SHP77 (cell line): ENCODE data around the gene PCDH10.
A peak's percentile ranks its signal among the peaks of the same experiment; 100 is the strongest.

Experiments used
- DNase-seq, 2 experiments: peaks; one replicate each; lab custom pipeline; 2025; lab: John Stamatoyannopoulos, UW

The PCDH10 gene

GRCh38 chr4:133149932-133150471 lies 908 bp downstream of the PCDH10 start:
- no peak for DNase-seq

DNA sequence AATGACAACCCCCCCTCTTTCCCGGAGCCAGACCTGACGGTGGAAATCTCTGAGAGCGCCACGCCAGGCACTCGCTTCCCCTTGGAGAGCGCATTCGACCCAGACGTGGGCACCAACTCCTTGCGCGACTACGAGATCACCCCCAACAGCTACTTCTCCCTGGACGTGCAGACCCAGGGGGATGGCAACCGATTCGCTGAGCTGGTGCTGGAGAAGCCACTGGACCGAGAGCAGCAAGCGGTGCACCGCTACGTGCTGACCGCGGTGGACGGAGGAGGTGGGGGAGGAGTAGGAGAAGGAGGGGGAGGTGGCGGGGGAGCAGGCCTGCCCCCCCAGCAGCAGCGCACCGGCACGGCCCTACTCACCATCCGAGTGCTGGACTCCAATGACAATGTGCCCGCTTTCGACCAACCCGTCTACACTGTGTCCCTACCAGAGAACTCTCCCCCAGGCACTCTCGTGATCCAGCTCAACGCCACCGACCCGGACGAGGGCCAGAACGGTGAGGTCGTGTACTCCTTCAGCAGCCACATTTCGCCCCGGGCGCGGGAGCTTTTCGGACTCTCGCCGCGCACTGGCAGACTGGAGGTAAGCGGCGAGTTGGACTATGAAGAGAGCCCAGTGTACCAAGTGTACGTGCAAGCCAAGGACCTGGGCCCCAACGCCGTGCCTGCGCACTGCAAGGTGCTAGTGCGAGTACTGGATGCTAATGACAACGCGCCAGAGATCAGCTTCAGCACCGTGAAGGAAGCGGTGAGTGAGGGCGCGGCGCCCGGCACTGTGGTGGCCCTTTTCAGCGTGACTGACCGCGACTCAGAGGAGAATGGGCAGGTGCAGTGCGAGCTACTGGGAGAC lies 1.6 kb downstream of the PCDH10 start:
- no peak for DNase-seq

- peak; percentile 39 to 45 for DNase-seq
Observed at GRCh38 chr4:133151341-133151690, 2.2 kb downstream of the PCDH10 start.

DNA sequence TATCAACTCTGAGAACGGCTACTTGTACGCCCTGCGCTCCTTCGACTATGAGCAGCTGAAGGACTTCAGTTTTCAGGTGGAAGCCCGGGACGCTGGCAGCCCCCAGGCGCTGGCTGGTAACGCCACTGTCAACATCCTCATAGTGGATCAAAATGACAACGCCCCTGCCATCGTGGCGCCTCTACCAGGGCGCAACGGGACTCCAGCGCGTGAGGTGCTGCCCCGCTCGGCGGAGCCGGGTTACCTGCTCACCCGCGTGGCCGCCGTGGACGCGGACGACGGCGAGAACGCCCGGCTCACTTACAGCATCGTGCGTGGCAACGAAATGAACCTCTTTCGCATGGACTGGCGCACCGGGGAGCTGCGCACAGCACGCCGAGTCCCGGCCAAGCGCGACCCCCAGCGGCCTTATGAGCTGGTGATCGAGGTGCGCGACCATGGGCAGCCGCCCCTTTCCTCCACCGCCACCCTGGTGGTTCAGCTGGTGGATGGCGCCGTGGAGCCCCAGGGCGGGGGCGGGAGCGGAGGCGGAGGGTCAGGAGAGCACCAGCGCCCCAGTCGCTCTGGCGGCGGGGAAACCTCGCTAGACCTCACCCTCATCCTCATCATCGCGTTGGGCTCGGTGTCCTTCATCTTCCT lies 2.7 kb downstream of the PCDH10 start:
- DNase-seq, result peak in 1 of 2 experiments; percentile 64

- no peak for DNase-seq
Observed at GRCh38 chr4:133152330-133152821, 3.3 kb downstream of the PCDH10 start.

GRCh38 chr4:133152831-133153481 lies 3.9 kb downstream of the PCDH10 start:
- no peak for DNase-seq

- no peak for DNase-seq
Observed at GRCh38 chr4:133154725-133155124, 5.6 kb downstream of the PCDH10 start.

DNA sequence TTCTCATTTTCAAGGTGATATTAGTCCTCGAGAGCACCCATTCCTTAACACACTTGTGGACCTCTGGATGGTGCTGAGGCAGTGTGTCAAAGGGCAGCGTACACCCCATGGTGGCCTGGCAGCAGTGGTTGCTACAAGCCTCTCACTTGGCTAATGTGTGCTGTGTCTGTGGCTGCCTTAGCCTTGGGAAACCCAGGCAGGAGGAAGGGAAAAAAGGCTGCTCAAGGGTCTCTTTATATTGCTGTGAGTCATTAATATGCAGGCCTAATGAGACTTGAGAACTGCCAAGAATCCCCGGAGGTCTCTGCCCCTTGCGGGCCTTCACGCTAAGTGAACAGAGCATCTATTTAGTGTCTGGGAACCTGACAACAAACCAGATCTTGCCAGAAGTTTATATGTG lies 7.0 kb downstream of the PCDH10 start:
- no peak for DNase-seq

DNA sequence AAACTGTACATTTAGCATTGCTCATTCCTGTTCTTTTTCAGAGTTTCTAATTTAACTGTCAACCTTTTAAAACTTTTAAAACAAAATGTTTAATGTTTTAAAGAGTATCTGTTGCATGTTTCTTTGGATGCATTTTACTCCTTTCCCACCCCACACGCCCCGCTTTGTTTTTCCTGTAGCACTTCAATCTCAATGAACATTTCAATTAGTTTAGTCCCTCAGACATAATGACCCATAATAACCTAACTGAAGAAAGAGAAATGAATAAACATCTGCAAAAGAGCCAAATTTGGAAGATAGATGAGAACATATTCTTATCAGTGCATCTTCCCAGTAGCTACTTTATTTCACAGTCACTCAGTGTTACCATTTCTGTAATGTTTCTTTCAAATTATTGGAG lies 7.5 kb downstream of the PCDH10 start:
- DNase-seq, result no peak

- DNase-seq, result peak; percentile 49 to 59
Observed at GRCh38 chr4:133157460-133158160, 8.5 kb downstream of the PCDH10 start.

DNA sequence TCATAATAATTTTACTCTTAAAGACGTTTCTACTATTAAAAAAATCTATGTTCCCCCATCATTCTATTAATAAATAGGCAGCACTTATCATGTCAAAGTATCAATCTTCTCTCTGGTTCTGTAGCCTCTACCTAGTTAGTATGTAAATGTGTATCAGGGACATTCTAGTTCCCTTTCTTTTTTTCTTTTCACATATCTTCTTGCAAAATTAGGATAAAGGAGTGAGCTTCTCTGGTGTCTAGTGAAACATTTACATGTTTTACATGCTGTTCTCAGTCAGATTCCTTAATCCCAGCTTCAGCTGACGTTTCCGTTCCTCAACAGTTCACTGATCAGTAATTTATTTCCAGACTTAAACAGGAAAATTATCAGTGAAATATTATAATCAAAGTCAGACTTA lies 11.8 kb downstream of the PCDH10 start:
- no peak for DNase-seq

- no peak for DNase-seq
Observed at GRCh38 chr4:133161570-133162295, 12.6 kb downstream of the PCDH10 start.

DNA sequence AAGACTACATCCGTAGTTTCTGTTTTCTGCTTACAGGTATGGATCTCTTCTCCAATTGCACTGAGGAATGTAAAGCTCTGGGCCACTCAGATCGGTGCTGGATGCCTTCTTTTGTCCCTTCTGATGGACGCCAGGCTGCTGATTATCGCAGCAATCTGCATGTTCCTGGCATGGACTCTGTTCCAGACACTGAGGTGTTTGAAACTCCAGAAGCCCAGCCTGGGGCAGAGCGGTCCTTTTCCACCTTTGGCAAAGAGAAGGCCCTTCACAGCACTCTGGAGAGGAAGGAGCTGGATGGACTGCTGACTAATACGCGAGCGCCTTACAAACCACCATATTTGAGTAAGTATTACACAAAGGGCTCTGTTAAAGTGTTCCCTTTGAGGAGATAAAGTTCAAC lies 13.8 kb downstream of the PCDH10 start:
- no peak for DNase-seq

GRCh38 chr4:133178956-133179355 lies 29.9 kb downstream of the PCDH10 start:
- no peak for DNase-seq

DNA sequence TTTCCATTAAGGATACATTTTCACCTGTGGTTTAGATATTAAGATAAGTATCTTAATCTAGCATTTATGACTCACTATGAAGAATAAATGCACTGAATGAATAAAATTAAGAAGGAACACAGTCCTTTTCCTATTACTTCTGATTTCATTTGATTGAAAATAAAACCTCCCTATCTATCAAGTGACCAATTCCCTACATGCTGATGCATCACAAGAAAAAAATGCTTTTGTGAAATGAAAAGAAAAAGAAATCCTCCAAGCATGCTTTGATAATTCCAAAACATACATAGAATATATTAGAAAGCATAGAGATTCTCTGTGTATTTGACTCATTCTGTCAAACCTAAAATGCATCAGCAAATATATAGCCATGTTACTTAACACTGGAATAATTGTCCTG lies 37.1 kb downstream of the PCDH10 start:
- no peak for DNase-seq

GRCh38 chr4:133186845-133187244 lies 37.8 kb downstream of the PCDH10 start:
- DNase-seq, result no peak

DNA sequence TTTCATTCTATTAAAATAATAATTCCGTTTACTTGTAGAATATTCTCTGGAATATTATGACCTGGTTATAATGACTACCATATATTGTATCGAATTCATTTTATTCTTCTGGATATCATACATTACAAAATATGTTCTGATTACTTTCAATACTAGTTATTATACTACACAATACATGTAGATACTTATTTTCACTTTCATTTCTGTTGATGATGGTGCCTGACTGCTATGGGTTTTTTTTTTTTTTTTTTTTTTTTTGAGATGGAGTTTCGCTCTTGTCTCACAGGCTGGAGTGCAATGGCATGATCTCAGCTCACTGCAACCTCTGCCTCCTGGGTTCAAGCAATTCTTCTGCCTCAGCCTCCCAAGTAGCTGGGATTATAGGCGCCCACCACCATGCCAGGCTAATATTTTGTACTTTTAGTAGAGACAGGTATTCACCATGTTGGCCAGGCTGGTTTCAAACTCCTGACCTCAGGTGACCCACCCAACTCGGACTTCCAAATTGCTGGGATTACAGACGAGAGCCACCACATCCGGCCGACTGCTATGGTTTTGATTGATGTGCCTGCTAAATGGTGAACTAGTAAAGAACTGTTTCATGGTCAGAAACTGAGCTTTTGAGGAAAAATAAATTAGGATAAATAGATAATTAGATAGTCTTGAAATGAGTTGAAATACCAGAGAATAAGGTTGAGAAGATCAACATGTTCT lies 39.5 kb downstream of the PCDH10 start:
- no peak for DNase-seq

- no peak for DNase-seq
Observed at GRCh38 chr4:133189147-133189517, 40.0 kb downstream of the PCDH10 start.

- DNase-seq, result no peak
Observed at GRCh38 chr4:133190098-133190497, 41.0 kb downstream of the PCDH10 start.

- no peak for DNase-seq
Observed at GRCh38 chr4:133208694-133209285, 59.7 kb downstream of the PCDH10 start.
